Measurements from ENCODE around the gene USP28.

- no peak for TF ChIP-seq EZH2 (IDR thresholded peaks at IDR 0.05)
- no peak for TF ChIP-seq CTCF (IDR thresholded peaks at IDR 0.05)
- TF ChIP-seq EZH2phosphoT487 (IDR thresholded peaks at IDR 0.05), result no peak
Measured at GRCh38 chr11:113817162-113817561, 58.2 kb downstream of the USP28 start.
